GM23338 (cell line): ENCODE measurements around the gene PSG6. TPM values are rescaled to one million over a fixed set of nuclear protein-coding genes. Genes with fewer than 3 reads are reported as not detected.
"Not testable (repeated sequence)": the region's sequence is repeated elsewhere in the genome, so short reads cannot be mapped to it uniquely, and the experiment has no call there.

ENCODE experiments used
- ATAC-seq: fragments of 200-7000 bp; cut with Tn5 transposase; 3 replicates; pipeline ENCODE4 v1.9.1; 2020
- DNase-seq: peaks from one replicate; pipeline ENCODE4 v3.0.0-alpha.2; 2015; ENCODE audit warnings: low spot score
- H2AFZ ChIP-seq: fragments of 200-600 bp; sonication (generic); 2 replicates; pipeline ENCODE4 v1.8.0; 2016; ENCODE audit warnings: antibody characterized with exemption, mild to moderate bottlenecking, moderate library complexity
- H3F3A ChIP-seq: fragments of 200-600 bp; sonication (generic); replicated peaks from 2 replicates; pipeline ENCODE4 v1.8.0; 2017; ENCODE audit warnings: antibody characterized with exemption, mixed run types, low read depth
- H3K27ac ChIP-seq: fragments of 200-600 bp; sonication (generic); 2 replicates; pipeline ENCODE4 v1.6.1; 2016; ENCODE audit warnings: low read depth
- H3K27me3 ChIP-seq: fragments of 200-600 bp; sonication (generic); 2 replicates; pipeline ENCODE4 v1.8.0; 2016; ENCODE audit warnings: mild to moderate bottlenecking, mixed run types, moderate library complexity; ENCODE audit not compliant: insufficient read depth
- H3K36me3 ChIP-seq: fragments of 200-600 bp; sonication (generic); 2 replicates; pipeline ENCODE4 v1.8.0; 2016; ENCODE audit warnings: mild to moderate bottlenecking; ENCODE audit not compliant: insufficient read depth
- H3K4me1 ChIP-seq: fragments of 200-600 bp; sonication (generic); 2 replicates; pipeline ENCODE4 v1.8.0; 2016; ENCODE audit warnings: mild to moderate bottlenecking, moderate library complexity; ENCODE audit not compliant: insufficient read depth
- H3K4me2 ChIP-seq: fragments of 200-600 bp; sonication (generic); 2 replicates; pipeline ENCODE4 v1.7.1; 2017; ENCODE audit warnings: mixed run types
- H3K4me3 ChIP-seq: fragments of 200-600 bp; sonication (generic); 2 replicates; pipeline ENCODE4 v1.6.1; 2016; ENCODE audit warnings: mixed run types
- H3K79me2 ChIP-seq: fragments of 200-600 bp; sonication (generic); replicated peaks from 2 replicates; pipeline ENCODE4 v1.8.0; 2017; ENCODE audit warnings: mild to moderate bottlenecking; ENCODE audit not compliant: insufficient read depth
- H3K9me2 ChIP-seq: fragments of 200-600 bp; sonication (generic); 2 replicates; pipeline ENCODE4 v1.8.0; 2017; ENCODE audit not compliant: insufficient read depth
- H4K20me1 ChIP-seq: fragments of 200-600 bp; sonication (generic); replicated peaks from 2 replicates; pipeline ENCODE4 v1.8.0; 2017; ENCODE audit warnings: mild to moderate bottlenecking; ENCODE audit not compliant: insufficient read depth
- H3K27ac Mint-ChIP-seq: 2 replicates; pipeline ENCODE4 v1.8.0; 2020; ENCODE audit warnings: inconsistent platforms, mild to moderate bottlenecking, moderate library complexity, mixed read lengths
- H3K27me3 Mint-ChIP-seq: 3 replicates; pipeline ENCODE4 v1.8.0; 2022; ENCODE audit warnings: low read depth, mild to moderate bottlenecking, moderate library complexity, mixed read lengths, inconsistent platforms; ENCODE audit not compliant: insufficient read depth, poor library complexity
- H3K36me3 Mint-ChIP-seq: 3 replicates; pipeline ENCODE4 v1.8.0; 2021; ENCODE audit warnings: low read depth, mild to moderate bottlenecking, inconsistent platforms, moderate library complexity, mixed read lengths
- H3K4me1 Mint-ChIP-seq: 3 replicates; pipeline ENCODE4 v1.8.0; 2020; ENCODE audit warnings: mild to moderate bottlenecking, inconsistent platforms, mixed read lengths
- H3K4me3 Mint-ChIP-seq: 3 replicates; pipeline ENCODE4 v1.8.0; 2021; ENCODE audit warnings: moderate library complexity, mild to moderate bottlenecking, inconsistent platforms, mixed read lengths
- H3K9me3 Mint-ChIP-seq: 3 replicates; pipeline ENCODE4 v1.8.0; 2020; ENCODE audit warnings: moderate library complexity, mild to moderate bottlenecking, inconsistent platforms, mixed read lengths
- CTCF ChIP-seq, 2 experiments: fragments of 200-600 bp in 1 of 2; sonication (generic) in 1 of 2; conservative IDR thresholded peaks; 2 replicates each; pipeline versions ENCODE4 v1.5.1 to v1.6.1; 2016 to 2017; ENCODE audit warnings: antibody characterized with exemption in 2 of 2, low read depth in 2 of 2, mild to moderate bottlenecking in 2 of 2, moderate library complexity in 1 of 2
- POLR2AphosphoS5 ChIP-seq: IDR thresholded peaks from 2 replicates; pipeline ENCODE4 v1.6.1; 2016; ENCODE audit warnings: antibody characterized with exemption, low read depth
- REST ChIP-seq: IDR thresholded peaks from one replicate; pipeline ENCODE4 v1.6.1; 2018; ENCODE audit warnings: antibody characterized with exemption; ENCODE audit not compliant: unreplicated experiment
- ZNF462 ChIP-seq: fragments of 250-450 bp; sonication (Bioruptor Pico); IDR thresholded peaks from 2 replicates; pipeline ENCODE4 v1.5.0; 2020; ENCODE audit warnings: mild to moderate bottlenecking, moderate library complexity
- polyA plus RNA-seq: library from polyadenylated mRNA; unstranded; fragments of >200 nt; fragmentation: Nextera tagmentation; extraction: Ambion mirVana; gene quantifications from 2 replicates; pipeline ENCODE4 v1.2.1, GENCODE V29; 2016
- total RNA-seq: library from RNA; depleted of rRNA; stranded (reverse); fragments of >200 nt; shearing (Covaris generic); gene quantifications from 2 replicates; pipeline ENCODE4 v1.2.3, GENCODE V29; 2014

Gene PSG6
- total and polyA plus RNA-seq, 2 experiments from 2014 or later: 0.16 TPM; not detected in 1

GRCh38 chr19:42932485-42933101, 14.9 kb upstream of the PSG6 start:
- H3K36me3 ChIP-seq, H3K4me1 ChIP-seq, H3K27ac ChIP-seq, H3K4me3 ChIP-seq, H3K27ac Mint-ChIP-seq, ATAC-seq, H3K9me2 ChIP-seq, H3K27me3 ChIP-seq, H3K79me2 ChIP-seq, H3K4me2 ChIP-seq, H3K4me3 Mint-ChIP-seq, H2AFZ ChIP-seq, H4K20me1 ChIP-seq, DNase-seq, H3K4me1 Mint-ChIP-seq, H3F3A ChIP-seq: not testable (repeated sequence)
- H3K36me3 Mint-ChIP-seq: peaks cover 31% of the 10 kb centered on the region; the same call in 2 of the 3 replicates
- H3K27me3 Mint-ChIP-seq: peaks cover 13% of the 10 kb centered on the region
- peaks cover 98% of the 10 kb centered on the region for H3K9me3 Mint-ChIP-seq

- H3K36me3 Mint-ChIP-seq: peaks cover 18% of the 10 kb centered on the region; the same call in 2 of the 3 replicates
- not testable (repeated sequence) for ATAC-seq
- peak; percentile 51 to 60 for TF ChIP-seq CTCF (conservative IDR thresholded peaks at IDR 0.05; ENCODE audit: low read depth in 2 of 2)
Measured at GRCh38 chr19:42930214-42930613, 12.5 kb upstream of the PSG6 start.

GRCh38 chr19:42928896-42929295, 11.2 kb upstream of the PSG6 start:
- Histone ChIP-seq H3K27me3 (no peaks in the 10 kb centered on the region), H3K36me3 (no peaks in the 10 kb centered on the region), H3K79me2 (no peaks in the 10 kb centered on the region), H3K4me2 (no peak overlapping the region), H3K27ac (no peak overlapping the region), H4K20me1 (no peaks in the 10 kb centered on the region), H2AFZ (no peak overlapping the region), H3K4me1 (no peaks in the 10 kb centered on the region), H3K9me2 (no peaks in the 10 kb centered on the region), H3F3A (no peaks in the 10 kb centered on the region), H3K4me3 (no peak overlapping the region)
- Mint-ChIP-seq H3K9me3 (peaks cover 95% of the 10 kb centered on the region), H3K4me1 (no peaks in the 10 kb centered on the region), H3K36me3 (peaks cover 15% of the 10 kb centered on the region; the same call in 2 of the 3 replicates), H3K27ac (no peak overlapping the region), H3K4me3 (no peak overlapping the region), H3K27me3 (peaks cover 13% of the 10 kb centered on the region)
- no peak for DNase-seq
- no peak for ATAC-seq
- TF ChIP-seq REST: no peak
- TF ChIP-seq ZNF462: no peak
- no peak for TF ChIP-seq POLR2AphosphoS5

More at GRCh38 chr19:42930214-42930613, 12.5 kb upstream of the PSG6 start:
- H3K4me2 ChIP-seq, H4K20me1 ChIP-seq, H3K27me3 ChIP-seq, H3K36me3 ChIP-seq, H3K4me1 ChIP-seq, H3K4me1 Mint-ChIP-seq, H3K27ac Mint-ChIP-seq, H2AFZ ChIP-seq, H3K9me2 ChIP-seq, H3K4me3 ChIP-seq, H3K4me3 Mint-ChIP-seq, H3K79me2 ChIP-seq, H3F3A ChIP-seq, H3K27ac ChIP-seq: not testable (repeated sequence)
- peaks cover 97% of the 10 kb centered on the region for H3K9me3 Mint-ChIP-seq
- peaks cover 13% of the 10 kb centered on the region for H3K27me3 Mint-ChIP-seq
- DNase-seq: peak; percentile 64
